Mucosa of descending colon (tissue), 3 donors: Measurements from ENCODE around the gene MYOM1. TPM values are rescaled to one million over a fixed set of nuclear protein-coding genes. Genes with fewer than 3 reads are reported as not detected.

Experiments
- ATAC-seq: fragments of 200-7000 bp; cut with Tn5 transposase; one replicate; pipeline ENCODE4 v1.9.1; 2020; ENCODE audit warnings: mild to moderate bottlenecking, moderate library complexity
- DNase-seq, 3 donors: peaks; one replicate each; pipeline ENCODE4 v3.0.0-alpha.2; 2020
- H3K36me3 ChIP-seq: fragments of 200-600 bp; one replicate; pipeline ENCODE4 v1.8.0; 2021; ENCODE audit warnings: low read depth, mild to moderate bottlenecking
- H3K4me1 ChIP-seq: fragments of 200-600 bp; one replicate; pipeline ENCODE4 v1.8.0; 2021; ENCODE audit warnings: low read depth, mild to moderate bottlenecking
- H3K4me3 ChIP-seq: fragments of 200-600 bp; one replicate; pipeline ENCODE4 v1.8.0; 2021; ENCODE audit warnings: mild to moderate bottlenecking
- H3K9me3 ChIP-seq: fragments of 200-600 bp; one replicate; pipeline ENCODE4 v1.8.0; 2021; ENCODE audit warnings: mild to moderate bottlenecking
- intact Hi-C, 2 donors: fragments of 100-400 bp; cut with DNase I in 1 of 2; cut with micrococcal nuclease in 1 of 2; formaldehyde crosslinking; loops; one replicate each; pipeline versions ENCODE4 v1.11.0 to v1.11.1; 2022; cut with DNase I, micrococcal nuclease
- total RNA-seq, 3 donors: library from RNA; stranded (reverse); fragmentation: NEBNext Ultra II Directional in 2 of 3; extraction: Animal tissue kit (Norgen Biotek cat#: 25700) in 2 of 3; gene quantifications; one replicate each; pipeline versions ENCODE4 v1.2.1 to v1.2.4, GENCODE V29; 2021 to 2023
- TF ChIP-seq, protein P1 (sequence below): fragments of 200-600 bp; IDR thresholded peaks from one replicate; pipeline ENCODE4 v1.8.0; 2022; ENCODE audit warnings: antibody characterized with exemption, mild to moderate bottlenecking
- donor health status: DM: no; HTN: no; CAD: no; lungs with moderate emphysema.
- donor health status: DM: no; HTN: no; CAD: no.
- donor health status: DM: no; HTN: yes; CAD: no.

Gene MYOM1
- total RNA-seq, 3 donors from 2014 or later, result 5.5 to 22.2 (median 16.3) TPM

DNA sequence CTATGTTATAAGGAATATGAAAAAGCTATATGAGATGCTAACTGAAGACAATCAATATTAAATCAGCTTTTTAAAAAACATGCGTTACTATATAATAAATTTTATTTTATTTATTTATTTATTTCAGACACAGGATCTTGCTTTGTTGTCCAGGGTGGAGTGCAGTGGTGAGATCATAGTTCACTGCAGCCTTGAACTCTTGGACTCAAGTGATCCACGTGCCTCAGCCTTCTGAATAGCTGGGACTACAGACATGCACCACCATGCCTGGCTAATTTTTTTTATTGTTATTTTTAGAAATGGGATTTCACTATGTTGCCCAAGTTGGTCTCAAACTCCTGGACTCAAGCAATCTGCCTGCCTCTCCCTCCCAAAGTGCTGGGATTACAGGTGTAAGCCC, 89.4 kb downstream of the MYOM1 start:
- peak; percentile 61 for ATAC-seq

DNA sequence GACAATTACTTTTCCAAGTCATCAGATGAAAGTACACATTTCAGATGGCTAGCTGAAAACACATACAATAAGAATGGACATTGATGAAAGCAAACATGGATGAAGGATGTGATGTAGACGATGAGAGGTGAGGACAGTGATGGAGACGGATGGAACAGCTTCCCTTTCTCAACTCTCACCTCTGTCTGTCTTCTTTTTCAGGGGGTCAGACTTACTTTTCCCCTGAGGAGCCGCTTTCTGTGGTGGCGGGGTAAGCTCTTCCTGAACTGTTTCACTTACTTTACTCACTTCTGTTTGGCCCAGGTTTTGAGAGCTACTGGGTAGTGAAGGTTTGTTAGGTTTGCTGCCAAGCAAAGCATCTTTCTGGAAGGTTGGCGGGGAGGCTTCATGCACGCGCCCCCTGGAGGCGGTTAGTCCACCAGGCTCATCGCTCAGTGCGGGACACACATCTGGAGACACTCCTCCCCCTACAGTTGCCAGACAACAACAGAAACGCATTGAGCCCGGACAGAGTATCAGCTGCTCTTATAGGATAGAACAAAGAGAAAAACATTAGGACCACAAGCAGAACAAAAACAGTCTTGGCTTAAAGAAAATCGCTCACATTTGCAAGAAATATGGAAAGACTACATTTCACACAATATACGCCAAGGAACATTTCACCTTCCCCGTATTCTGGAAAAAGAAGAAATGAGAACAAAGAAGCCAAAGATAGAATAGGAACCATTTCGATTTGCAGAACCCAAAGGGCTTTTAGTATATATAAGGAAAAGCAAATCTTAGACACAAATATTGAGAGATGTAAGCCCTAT, 90.5 kb downstream of the MYOM1 start:
- H3K36me3 ChIP-seq, result no peaks in the 10 kb centered on the region
- H3K4me3 ChIP-seq, result no peak overlapping the region
- peaks cover 7% of the 10 kb centered on the region for H3K4me1 ChIP-seq
- intact Hi-C loops, result no loop called here
- TF ChIP-seq, protein P1, sequence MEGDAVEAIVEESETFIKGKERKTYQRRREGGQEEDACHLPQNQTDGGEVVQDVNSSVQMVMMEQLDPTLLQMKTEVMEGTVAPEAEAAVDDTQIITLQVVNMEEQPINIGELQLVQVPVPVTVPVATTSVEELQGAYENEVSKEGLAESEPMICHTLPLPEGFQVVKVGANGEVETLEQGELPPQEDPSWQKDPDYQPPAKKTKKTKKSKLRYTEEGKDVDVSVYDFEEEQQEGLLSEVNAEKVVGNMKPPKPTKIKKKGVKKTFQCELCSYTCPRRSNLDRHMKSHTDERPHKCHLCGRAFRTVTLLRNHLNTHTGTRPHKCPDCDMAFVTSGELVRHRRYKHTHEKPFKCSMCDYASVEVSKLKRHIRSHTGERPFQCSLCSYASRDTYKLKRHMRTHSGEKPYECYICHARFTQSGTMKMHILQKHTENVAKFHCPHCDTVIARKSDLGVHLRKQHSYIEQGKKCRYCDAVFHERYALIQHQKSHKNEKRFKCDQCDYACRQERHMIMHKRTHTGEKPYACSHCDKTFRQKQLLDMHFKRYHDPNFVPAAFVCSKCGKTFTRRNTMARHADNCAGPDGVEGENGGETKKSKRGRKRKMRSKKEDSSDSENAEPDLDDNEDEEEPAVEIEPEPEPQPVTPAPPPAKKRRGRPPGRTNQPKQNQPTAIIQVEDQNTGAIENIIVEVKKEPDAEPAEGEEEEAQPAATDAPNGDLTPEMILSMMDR, result peak; percentile 77
- peak; percentile 98 for ATAC-seq
- peak; percentile 81 to 92 (median 88) for DNase-seq
- H3K9me3 ChIP-seq, result no peaks in the 10 kb centered on the region

More for the DNA sequence above, 89.4 kb downstream of the MYOM1 start:
- peaks cover 7% of the 10 kb centered on the region for H3K4me1 ChIP-seq
- no peaks in the 10 kb centered on the region for H3K36me3 ChIP-seq
- DNase-seq, result no peak
- intact Hi-C loops, result no loop called here
- H3K4me3 ChIP-seq, result no peak overlapping the region
- TF ChIP-seq, protein P1, result no peak
- no peaks in the 10 kb centered on the region for H3K9me3 ChIP-seq

DNA sequence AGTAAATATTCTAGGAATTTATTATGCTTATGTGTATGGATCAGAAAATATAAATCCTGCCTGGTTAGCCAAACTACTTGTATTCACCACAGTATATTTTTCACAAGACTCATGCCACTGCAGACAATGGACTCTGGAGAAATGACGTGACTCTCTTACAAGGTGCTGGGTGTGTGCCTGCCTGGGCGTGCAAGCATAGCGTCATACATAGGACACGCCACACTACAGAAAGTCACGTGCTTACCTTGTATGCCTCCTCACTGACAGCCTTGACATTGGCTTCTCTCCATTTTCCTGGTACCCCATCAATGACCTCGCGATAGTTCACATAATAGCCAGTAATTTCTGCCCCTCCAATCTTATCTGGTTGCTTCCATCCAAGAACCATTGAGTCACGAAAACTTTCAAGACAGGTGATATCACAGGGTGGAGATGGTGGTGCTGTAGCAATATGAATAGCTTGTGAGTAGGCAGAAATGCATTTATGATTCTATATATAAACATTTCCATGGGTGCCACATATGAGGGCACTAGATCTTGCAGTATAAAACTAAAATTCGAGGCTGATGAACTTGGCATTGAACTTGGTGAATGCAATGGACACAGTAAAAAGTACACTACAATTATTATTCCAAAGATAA, 93.2 kb downstream of the MYOM1 start:
- H3K36me3 ChIP-seq, result no peaks in the 10 kb centered on the region
- TF ChIP-seq, protein P1, result no peak
- no peak for DNase-seq
- no peak for ATAC-seq
- intact Hi-C loops, result no loop called here
- H3K4me1 ChIP-seq, result peaks cover 7% of the 10 kb centered on the region
- H3K9me3 ChIP-seq, result no peaks in the 10 kb centered on the region
- no peak overlapping the region for H3K4me3 ChIP-seq

DNA sequence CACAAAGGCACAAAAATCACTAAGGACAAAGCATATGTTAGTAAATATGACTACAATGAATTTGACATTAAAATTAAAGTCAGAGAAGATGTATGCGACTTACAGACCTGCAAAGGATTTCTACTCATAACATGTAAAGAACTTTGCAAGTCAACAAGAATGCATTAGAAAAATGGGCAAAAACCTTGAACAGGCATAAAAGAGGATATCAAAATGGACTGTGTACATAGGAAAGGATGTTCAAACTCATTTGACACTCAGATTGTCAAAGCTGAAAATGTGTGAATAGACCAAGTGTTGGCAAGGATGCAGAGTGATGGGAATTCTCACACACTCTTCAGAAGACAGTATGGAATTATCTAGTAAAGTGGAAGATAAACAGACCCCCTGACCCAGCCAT, 94.9 kb downstream of the MYOM1 start:
- H3K36me3 ChIP-seq, result no peaks in the 10 kb centered on the region
- no peak overlapping the region for H3K4me3 ChIP-seq
- TF ChIP-seq, protein P1, result no peak
- H3K9me3 ChIP-seq, result no peaks in the 10 kb centered on the region
- no peak for ATAC-seq
- intact Hi-C loops, result no loop called here
- H3K4me1 ChIP-seq, result peaks cover 7% of the 10 kb centered on the region
- DNase-seq, result no peak

DNA sequence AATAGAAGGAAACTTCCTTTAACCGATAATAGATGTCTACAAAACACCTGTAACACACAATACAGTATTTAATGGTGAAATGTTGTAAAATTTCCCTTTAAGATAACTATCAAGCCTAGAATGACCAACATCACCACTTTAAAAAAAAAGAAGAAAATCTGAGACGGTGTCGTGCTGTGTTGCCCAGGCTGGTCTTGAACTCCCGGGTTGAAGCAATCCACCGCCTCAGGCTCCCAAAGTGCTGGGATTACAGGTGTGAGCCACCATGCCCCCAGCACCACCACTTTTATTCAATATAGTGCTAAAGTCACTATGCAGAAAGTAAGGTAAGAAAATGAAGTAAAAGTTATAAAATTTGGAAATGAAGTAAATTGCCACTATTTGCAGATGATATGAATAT, 96.9 kb downstream of the MYOM1 start:
- ATAC-seq (no peak), DNase-seq (no peak)
- Histone ChIP-seq H3K9me3 (no peaks in the 10 kb centered on the region), H3K4me3 (no peak overlapping the region), H3K36me3 (no peaks in the 10 kb centered on the region), H3K4me1 (no peaks in the 10 kb centered on the region)
- intact Hi-C loops, result no loop called here
- TF ChIP-seq, protein P1, result no peak
